K562 (cell line): ENCODE data around the gene VPS16. TPM values are rescaled to one million over a fixed set of nuclear protein-coding genes. Genes with fewer than 3 reads are reported as not detected.

Experiments
- ATAC-seq: fragments of 200-7000 bp; cut with Tn5 transposase; 3 replicates; pipeline ENCODE4 v1.9.1; 2020; ENCODE audit warnings: moderate library complexity
- BruUV-seq: library from RNA; stranded (reverse); fragments of 400-500 nt; replicated peaks from 2 replicates; lab custom pipeline; 2021; lab: Mats Ljungman, UMichigan
- CTCF ChIA-PET: fragments of 300-600 bp; formaldehyde crosslinking; extraction: SDS; loops from one replicate; lab custom pipeline; 2021; ENCODE audit warnings: low intra/inter-chr PET ratio; lab: Yijun Ruan, JAX
- POLR2A ChIA-PET: fragments of 300-600, 350-650 bp; sonication (Branson Sonifier 250); formaldehyde crosslinking; extraction: SDS; loops from one replicate; lab custom pipeline; 2021; ENCODE audit warnings: antibody characterized with exemption, inconsistent platforms; lab: Yijun Ruan, JAX
- DNase-seq, 4 experiments: peaks; one replicate each; pipeline versions ENCODE4 v3.0.0 to v3.0.0-alpha.2; 2011 to 2018; ENCODE audit warnings: low spot score in 3 of 4, mixed read lengths in 3 of 4; ENCODE audit errors: extremely low read depth in 1 of 4
- FAIRE-seq: peaks from 2 replicates; lab custom pipeline; 2011; peaks lifted over from hg19 to GRCh38; lab: Jason Lieb, UNC
- H2AFZ ChIP-seq: 2 replicates; pipeline ENCODE4 v1.6.0; 2011; ENCODE audit warnings: low read depth, low read length, control low read depth, inconsistent platforms
- H3K27ac ChIP-seq: fragments of 200-600 bp; 3 replicates; pipeline ENCODE4 v1.8.0; 2011; ENCODE audit warnings: low read depth, mild to moderate bottlenecking, control low read depth, inconsistent platforms, low read length, moderate library complexity, mixed read lengths; ENCODE audit errors: extremely low read depth
- H3K27me3 ChIP-seq, 2 experiments: fragments of 300-600 bp in 1 of 2; 2 replicates in 1 of 2; 3 replicates in 1 of 2; pipeline versions ENCODE4 v1.6.0 to v1.8.0; 2011; ENCODE audit warnings: inconsistent platforms in 2 of 2, low read length in 2 of 2, mild to moderate bottlenecking in 1 of 2, mixed read lengths in 1 of 2, moderate library complexity in 1 of 2; ENCODE audit not compliant: control insufficient read depth in 2 of 2, insufficient read depth in 2 of 2
- H3K36me3 ChIP-seq: fragments of 300-600 bp; 3 replicates; pipeline ENCODE4 v1.8.0; 2011; ENCODE audit warnings: mild to moderate bottlenecking, low read length, inconsistent platforms; ENCODE audit not compliant: control insufficient read depth, insufficient read depth
- H3K4me1 ChIP-seq, 2 experiments: fragments of 200-600 bp in 1 of 2; replicated peaks in 1 of 2; 2 replicates in 1 of 2; 3 replicates in 1 of 2; pipeline versions ENCODE4 v1.5.1 to v1.8.0; 2011; ENCODE audit warnings: inconsistent platforms in 2 of 2, low read length in 2 of 2, mild to moderate bottlenecking in 1 of 2, mixed read lengths in 1 of 2, moderate library complexity in 1 of 2; ENCODE audit not compliant: control insufficient read depth in 2 of 2, insufficient read depth in 2 of 2
- H3K4me2 ChIP-seq: 2 replicates; pipeline ENCODE4 v1.6.1; 2011; ENCODE audit warnings: low read length, control low read depth, inconsistent platforms, mixed read lengths; ENCODE audit not compliant: insufficient read depth
- H3K4me3 ChIP-seq: fragments of 200-600 bp; sonication (generic), shearing (Covaris generic); 2 replicates; pipeline ENCODE4 v1.5.1; 2016; ENCODE audit warnings: control low read depth, inconsistent platforms
- H3K79me2 ChIP-seq: fragments of 200-600 bp; 3 replicates; pipeline ENCODE4 v1.8.0; 2011; ENCODE audit warnings: low read length, inconsistent platforms; ENCODE audit not compliant: control insufficient read depth, insufficient read depth
- H3K9ac ChIP-seq, 2 experiments: 2 replicates each; pipeline versions ENCODE4 v1.6.0 to v1.6.1; 2011; ENCODE audit warnings: low read depth in 2 of 2, low read length in 2 of 2, control low read depth in 1 of 2, inconsistent platforms in 1 of 2, mild to moderate bottlenecking in 1 of 2, mixed read lengths in 1 of 2; ENCODE audit not compliant: insufficient read depth in 1 of 2
- H3K9me1 ChIP-seq: one replicate; pipeline ENCODE4 v1.6.0; 2011; ENCODE audit warnings: inconsistent platforms, mild to moderate bottlenecking, low read length, moderate library complexity; ENCODE audit not compliant: control insufficient read depth, insufficient read depth
- H3K9me3 ChIP-seq: replicated peaks from 2 replicates; pipeline ENCODE4 v1.5.1; 2011; ENCODE audit warnings: low read depth, low read length, inconsistent platforms; ENCODE audit not compliant: control insufficient read depth, insufficient read depth
- H4K20me1 ChIP-seq: replicated peaks from 2 replicates; pipeline ENCODE4 v1.6.1; 2011; ENCODE audit warnings: low read length, inconsistent platforms, mixed read lengths; ENCODE audit not compliant: control insufficient read depth, insufficient read depth
- FUS ChIP-seq: fragments of 200-400 bp; formaldehyde crosslinking; optimal IDR thresholded peaks from 2 replicates; pipeline ENCODE3; 2017; ENCODE audit warnings: low read depth, low read length
- JUNB ChIP-seq: fragments of 450-650 bp; formaldehyde crosslinking; conservative IDR thresholded peaks from 2 replicates; pipeline ENCODE4 v1.4.0; 2020; ENCODE audit warnings: mild to moderate bottlenecking
- SOX6 ChIP-seq: fragments of 450-650 bp; IDR thresholded peaks from 2 replicates; pipeline ENCODE4 v1.6.1; 2014; ENCODE audit warnings: mild to moderate bottlenecking
- TRIM28 ChIP-seq: fragments of 450-650 bp; IDR thresholded peaks from 2 replicates; pipeline ENCODE4 v1.6.1; 2017
- ZNF121 ChIP-seq: sonication (generic); formaldehyde crosslinking; conservative IDR thresholded peaks from 2 replicates; pipeline ENCODE4 v1.8.0; 2022; ENCODE audit warnings: missing genetic modification reagents
- ZNF76 ChIP-seq: fragments of 250-450 bp; sonication (Bioruptor Pico); IDR thresholded peaks from 2 replicates; pipeline ENCODE4 v1.4.0; 2020; ENCODE audit warnings: mild to moderate bottlenecking, moderate library complexity, borderline replicate concordance
- WGBS: fragments of 100-300 bp; shearing (Covaris generic); methylation state at CpG from one replicate; pipeline ENCODE4 v1.1.6; 2016; ENCODE audit warnings: low coverage, mixed read lengths; ENCODE audit not compliant: insufficient coverage; ENCODE audit errors: missing lambda C conversion rate; 5-methylcytosine and 5-hydroxymethylcytosine counted together
- in situ Hi-C: fragments of 300-500 bp; cut with MboI; formaldehyde crosslinking; loops from 4 replicates; pipeline ENCODE4 v1.15.0; 2018; ENCODE audit warnings: inconsistent platforms, mixed read lengths
- intact Hi-C: fragments of 100-400 bp; cut with micrococcal nuclease; formaldehyde crosslinking; loops from 2 replicates; pipeline ENCODE4 v1.14.2; 2022
- polyA plus RNA-seq, 8 experiments: library from polyadenylated mRNA; depleted of rRNA in 4 of 8; stranded (reverse) in 5 of 8; unstranded in 3 of 8; fragments of >200 nt; fragmentation: Nextera tagmentation in 2 of 8; fragmentation: Illumina TruSeq in 1 of 8; extraction: Ambion mirVana in 2 of 8; extraction: Trizol in 1 of 8; gene quantifications; 2 replicates each; pipeline versions ENCODE4 v1.2.1 to v1.2.3, GENCODE V29; 2011 to 2014; ENCODE audit warnings: inconsistent platforms in 1 of 8, missing spikeins in 1 of 8
- total RNA-seq, 7 experiments: library from RNA; depleted of rRNA in 6 of 7; stranded (reverse); fragments of >200 nt in 6 of 7; fragmentation: Illumina TruSeq in 2 of 7; extraction: Trizol in 2 of 7; gene quantifications; 2 replicates each; pipeline versions ENCODE4 v1.2.1 to v1.2.3, GENCODE V29; 2011 to 2021; ENCODE audit warnings: low replicate concordance in 1 of 7
- TF ChIP-seq, protein P1 (sequence below): sonication (generic); formaldehyde crosslinking; IDR thresholded peaks from 2 replicates; pipeline ENCODE4 v1.8.1; 2023; ENCODE audit warnings: mild to moderate bottlenecking, missing genetic modification reagents

The VPS16 gene
- total and polyA plus RNA-seq, 9 of the 15 experiments (the other 6 are each of a cell fraction or from before 2014, with no cell fraction given): 6.8 to 24.7 (median 14.0) TPM

DNA sequence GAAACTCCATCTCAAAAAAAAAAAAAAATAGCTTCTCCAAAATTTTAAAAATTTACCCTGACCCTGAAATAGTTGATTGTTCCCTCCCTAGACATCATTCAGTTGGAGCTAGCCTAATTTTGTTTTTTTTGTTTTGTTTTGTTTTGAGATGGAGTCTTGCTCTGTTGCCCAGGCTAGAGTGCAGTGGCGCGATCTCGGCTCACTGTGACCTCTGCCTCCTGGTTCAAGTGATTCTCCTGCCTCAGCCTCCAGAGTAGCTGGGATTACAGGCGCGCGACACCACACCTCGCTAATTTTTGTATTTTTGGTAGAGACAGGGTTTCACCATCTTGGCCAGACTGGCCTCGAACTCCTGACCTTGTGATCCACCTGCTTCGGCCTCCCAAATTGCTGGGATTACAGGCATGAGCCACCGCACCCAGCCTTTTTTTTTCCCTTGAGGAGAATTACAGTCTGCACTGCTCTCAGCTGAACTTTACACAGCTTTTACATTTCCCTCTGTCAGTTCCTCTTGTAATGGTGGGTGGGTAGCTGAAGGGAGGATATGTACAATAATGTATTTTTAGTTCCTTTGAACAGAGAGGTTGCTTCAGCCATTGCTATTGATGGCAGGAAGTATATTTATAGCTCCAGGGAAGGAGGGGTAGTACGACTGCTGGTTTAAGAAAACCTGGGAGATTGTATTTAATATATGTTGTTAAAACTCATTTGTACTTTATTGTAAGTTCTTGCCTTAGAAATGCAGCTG lies 60.5 kb downstream of the VPS16 start:
- no peaks in the 10 kb centered on the region for H3K27me3 ChIP-seq
- CTCF ChIA-PET: no interaction called here
- POLR2A ChIA-PET: interaction anchor here (0.6 to 1.5 kb wide), 3 partner anchors 8 to 132 kb away, joined by 3 to 4 read pairs (median 3); no protein-coding TSS in a partner anchor
- H3K4me3 ChIP-seq: no peak overlapping the region
- H3K9me1 ChIP-seq: no peaks in the 10 kb centered on the region
- TF ChIP-seq, protein P1, sequence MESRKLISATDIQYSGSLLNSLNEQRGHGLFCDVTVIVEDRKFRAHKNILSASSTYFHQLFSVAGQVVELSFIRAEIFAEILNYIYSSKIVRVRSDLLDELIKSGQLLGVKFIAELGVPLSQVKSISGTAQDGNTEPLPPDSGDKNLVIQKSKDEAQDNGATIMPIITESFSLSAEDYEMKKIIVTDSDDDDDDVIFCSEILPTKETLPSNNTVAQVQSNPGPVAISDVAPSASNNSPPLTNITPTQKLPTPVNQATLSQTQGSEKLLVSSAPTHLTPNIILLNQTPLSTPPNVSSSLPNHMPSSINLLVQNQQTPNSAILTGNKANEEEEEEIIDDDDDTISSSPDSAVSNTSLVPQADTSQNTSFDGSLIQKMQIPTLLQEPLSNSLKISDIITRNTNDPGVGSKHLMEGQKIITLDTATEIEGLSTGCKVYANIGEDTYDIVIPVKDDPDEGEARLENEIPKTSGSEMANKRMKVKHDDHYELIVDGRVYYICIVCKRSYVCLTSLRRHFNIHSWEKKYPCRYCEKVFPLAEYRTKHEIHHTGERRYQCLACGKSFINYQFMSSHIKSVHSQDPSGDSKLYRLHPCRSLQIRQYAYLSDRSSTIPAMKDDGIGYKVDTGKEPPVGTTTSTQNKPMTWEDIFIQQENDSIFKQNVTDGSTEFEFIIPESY (CRISPR knock-in tag): peak; percentile 78; the same call in 1 of the 2 replicates
- no peak for TF ChIP-seq ZNF76
- no peak for TF ChIP-seq FUS
- peak; percentile 18; the same call in 1 of the 2 replicates for TF ChIP-seq ZNF121
- TF ChIP-seq JUNB (CRISPR knock-in tag): no peak
- TF ChIP-seq SOX6: no peak
- no peak for TF ChIP-seq TRIM28
- TF ChIP-seq, all 486 proteins: peak for 2
- DNase-seq (no peak), FAIRE-seq (no peak), ATAC-seq (no peak)
- H3K4me1 ChIP-seq: no peaks in the 10 kb centered on the region; a peak in 1 of 5 replicates
- intact Hi-C loops: no loop called here
- 84% methylated on average over 8 of the region's 11 CpGs for WGBS
- H3K9ac ChIP-seq: no peak overlapping the region
- no peak overlapping the region for H3K4me2 ChIP-seq
- no peaks in the 10 kb centered on the region for H3K36me3 ChIP-seq
- H3K79me2 ChIP-seq: peaks cover 59% of the 10 kb centered on the region
- in situ Hi-C loops: no loop called here
- no peaks in the 10 kb centered on the region; the same call in 1 of the 2 replicates for H3K9me3 ChIP-seq
- no peak overlapping the region for H3K27ac ChIP-seq
- H2AFZ ChIP-seq: no peak overlapping the region
- H4K20me1 ChIP-seq: no peaks in the 10 kb centered on the region
- BruUV-seq: no TSS peak
